ENCODE measurements around the gene TTC28.
"Not testable (repeated sequence)": the region's sequence is repeated elsewhere in the genome, so short reads cannot be mapped to it uniquely, and the experiment has no call there.

Gene TTC28

DNA sequence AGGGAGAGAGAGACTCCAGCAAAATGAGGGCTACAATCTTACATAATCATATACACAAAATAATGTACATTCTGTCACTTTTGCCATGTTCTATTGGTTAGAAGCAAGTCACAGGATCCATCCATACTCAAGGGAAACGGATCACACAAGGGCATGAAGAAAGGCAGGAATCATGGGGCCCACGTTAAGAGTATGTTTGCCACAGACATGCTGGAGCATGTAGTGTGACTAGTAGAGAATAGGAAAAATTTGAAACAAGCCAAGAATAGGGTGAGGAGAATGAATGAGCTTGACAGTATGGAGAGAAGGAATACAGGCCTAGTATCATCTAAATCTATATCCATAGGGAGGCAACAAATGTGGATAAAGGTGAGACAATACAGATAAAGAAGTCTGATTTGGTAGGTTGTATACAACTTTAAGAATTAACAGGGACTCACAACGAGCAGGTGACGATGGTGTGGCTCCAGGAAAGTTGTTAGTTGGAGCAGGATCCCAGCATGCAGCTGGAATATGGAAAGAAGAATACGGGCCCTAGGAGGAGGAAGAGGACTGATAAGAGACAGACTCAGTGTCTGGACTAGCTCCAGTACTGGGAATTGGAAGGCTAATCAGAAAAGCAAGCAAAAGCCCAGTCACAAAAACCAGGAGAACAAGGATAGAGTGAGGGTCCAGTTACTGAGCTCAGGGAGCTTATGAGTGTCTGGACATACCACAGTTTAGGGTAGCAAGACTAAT, 458.8 kb downstream of the TTC28 start:
- no peak for DNase-seq

- no peak for DNase-seq
Observed at GRCh38 chr22:28217277-28217676, 462.4 kb downstream of the TTC28 start.

GRCh38 chr22:28214750-28215149, 464.9 kb downstream of the TTC28 start:
- not testable (repeated sequence) for DNase-seq

- not testable (repeated sequence) for DNase-seq
Observed at GRCh38 chr22:28209457-28209856, 470.2 kb downstream of the TTC28 start.

DNA sequence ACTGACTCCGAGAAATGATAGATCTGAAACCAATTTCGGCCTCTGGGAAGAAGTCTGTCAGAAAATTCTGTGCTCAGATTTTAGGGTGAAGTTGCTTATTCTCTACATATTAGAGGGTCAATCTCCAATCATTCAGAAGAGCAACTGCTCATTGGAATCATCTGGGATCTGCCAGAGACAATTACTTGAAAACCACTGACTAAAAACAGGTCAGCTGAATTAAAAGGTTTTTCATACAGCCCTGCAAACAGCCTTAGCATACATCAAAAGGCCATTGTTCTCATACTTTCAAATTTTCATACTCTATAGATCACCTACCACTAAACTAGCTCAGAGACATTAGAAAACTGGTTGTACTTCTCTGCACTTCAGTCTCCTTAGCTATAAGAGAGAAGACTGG, 470.9 kb downstream of the TTC28 start:
- DNase-seq, result no peak

DNA sequence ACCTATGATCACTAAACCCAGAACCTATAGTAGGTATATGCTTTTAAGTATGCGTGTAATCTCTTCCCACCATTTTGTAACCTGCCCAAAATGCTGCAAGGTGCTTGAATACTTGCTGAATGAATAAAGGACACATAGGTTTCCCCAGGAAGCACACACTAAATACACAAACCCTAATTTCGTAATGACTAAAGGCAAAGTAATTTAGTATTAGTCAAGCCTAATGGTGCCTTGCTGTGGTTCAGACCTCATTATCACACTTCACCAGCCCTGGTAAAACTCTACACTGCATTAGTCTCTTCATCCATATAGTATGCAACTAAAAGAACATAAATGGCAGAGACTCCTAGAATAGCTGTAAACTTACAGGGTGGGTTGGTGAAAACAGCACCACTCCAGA, 471.6 kb downstream of the TTC28 start:
- no peak for DNase-seq

DNA sequence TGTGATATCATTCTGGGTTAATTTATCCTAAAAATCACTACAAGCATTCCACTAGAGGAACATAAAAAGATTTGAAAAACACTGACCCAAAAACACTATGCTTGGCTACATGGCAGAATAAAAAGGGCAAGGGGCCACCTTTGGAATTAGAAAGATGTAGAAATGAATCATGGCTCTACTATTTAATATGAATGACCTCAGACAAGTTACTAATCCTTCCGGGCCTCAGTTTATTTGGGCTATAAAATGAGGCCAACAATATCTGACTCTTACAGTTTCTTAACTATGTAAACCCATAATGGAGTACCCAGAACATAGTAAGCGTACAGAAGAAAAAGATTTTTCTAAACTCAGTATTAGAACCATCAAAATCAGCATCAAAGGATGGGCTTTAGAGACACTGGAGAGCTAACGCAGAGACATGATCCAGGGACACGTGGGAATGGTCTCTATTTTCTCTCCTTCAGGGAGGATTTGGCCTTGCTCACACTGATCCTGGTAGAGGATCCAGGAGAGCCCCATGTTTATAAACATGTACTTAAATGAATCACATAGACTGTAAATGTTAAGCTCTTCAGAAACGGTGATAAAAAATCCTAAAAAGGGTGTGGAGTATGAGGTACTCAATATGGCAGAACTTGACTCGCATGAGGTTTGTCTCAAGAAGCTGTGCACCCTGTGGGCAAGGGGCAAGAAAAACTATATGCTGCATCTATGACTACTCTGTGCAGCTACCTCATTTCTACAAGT, 472.2 kb downstream of the TTC28 start:
- no peak for DNase-seq

DNA sequence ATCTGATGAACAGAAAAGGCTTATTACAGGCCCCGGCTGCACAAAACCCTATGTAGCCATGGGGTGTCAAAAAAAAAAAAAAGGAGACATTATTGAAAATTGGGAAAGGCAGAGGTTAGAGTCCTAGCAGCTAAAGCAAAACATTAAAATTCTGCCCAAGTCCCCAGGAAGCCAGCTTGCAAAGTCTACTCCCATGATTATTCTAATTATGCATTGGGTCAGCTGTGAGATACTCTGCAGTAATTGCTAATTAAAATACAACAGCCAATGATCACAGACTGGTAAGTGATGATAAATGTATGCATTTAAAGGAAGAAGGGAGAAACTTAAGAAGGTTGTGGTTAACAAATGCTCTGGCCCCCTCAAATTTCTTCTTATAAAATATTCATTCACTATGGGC, 473.7 kb downstream of the TTC28 start:
- DNase-seq, result no peak

- DNase-seq, result no peak
Observed at GRCh38 chr22:28204382-28204781, 475.3 kb downstream of the TTC28 start.

- DNase-seq, result no peak
Observed at GRCh38 chr22:28203286-28203685, 476.4 kb downstream of the TTC28 start.

- no peak for DNase-seq
Observed at GRCh38 chr22:28198692-28199091, 480.9 kb downstream of the TTC28 start.

GRCh38 chr22:28191571-28191970, 488.1 kb downstream of the TTC28 start:
- not testable (repeated sequence) for DNase-seq

GRCh38 chr22:28188178-28188879, 491.3 kb downstream of the TTC28 start:
- DNase-seq, result no peak

DNA sequence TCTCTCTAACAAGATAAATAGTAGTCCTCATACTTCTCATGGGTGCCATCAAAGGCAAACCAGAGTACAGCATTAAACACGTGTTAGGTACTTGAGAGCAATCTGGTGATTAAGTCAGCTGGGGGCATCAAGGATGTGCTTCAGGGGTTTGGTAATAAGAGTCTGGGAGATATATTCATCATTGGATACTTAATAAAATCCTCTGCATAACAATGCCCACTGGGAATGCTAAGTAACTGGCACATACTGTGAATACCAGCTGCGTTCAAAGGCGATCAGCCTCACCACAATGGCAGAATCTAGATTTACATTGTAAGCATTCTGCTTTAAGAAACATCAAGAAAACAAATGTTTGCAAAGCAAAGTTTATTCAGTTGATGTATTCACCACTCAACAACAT, 492.0 kb downstream of the TTC28 start:
- no peak for DNase-seq

DNA sequence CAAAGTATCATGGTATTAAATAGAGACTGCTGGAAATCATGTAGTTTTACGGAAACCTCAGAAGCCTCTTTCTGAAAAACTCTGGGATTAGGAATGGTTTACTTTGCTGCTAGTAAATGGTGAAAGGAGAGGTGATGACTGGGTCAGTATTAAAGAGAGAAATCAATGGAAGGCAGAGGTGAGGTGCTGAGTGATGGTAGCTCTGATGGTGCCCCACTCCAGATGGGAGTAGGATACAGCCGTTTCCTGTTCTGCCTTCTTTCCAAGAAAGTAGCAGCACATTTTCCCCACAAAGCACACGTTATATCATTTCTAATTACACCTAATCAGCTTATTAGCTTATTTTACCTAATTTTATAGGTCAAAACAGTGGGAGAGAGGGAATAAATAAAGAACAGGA, 493.0 kb downstream of the TTC28 start:
- DNase-seq, result no peak

DNA sequence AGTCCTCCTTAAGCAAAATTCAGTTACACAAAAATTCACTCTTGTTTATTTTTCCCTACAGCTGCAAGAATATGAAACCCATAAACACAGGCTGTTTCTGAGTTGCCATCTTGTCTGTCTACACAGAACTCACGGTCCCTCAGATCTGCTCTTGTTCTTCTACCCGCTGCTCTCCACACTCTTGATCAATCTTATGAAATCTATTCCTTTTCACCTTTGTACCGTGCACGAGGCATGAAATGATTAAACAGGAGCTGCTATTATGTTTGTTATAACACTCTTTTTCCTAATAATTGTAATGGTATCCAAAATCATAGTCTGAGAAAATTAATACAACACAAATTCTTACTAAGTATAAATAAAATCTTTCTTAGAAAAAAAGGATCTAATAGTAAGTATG, 494.5 kb downstream of the TTC28 start:
- no peak for DNase-seq

DNA sequence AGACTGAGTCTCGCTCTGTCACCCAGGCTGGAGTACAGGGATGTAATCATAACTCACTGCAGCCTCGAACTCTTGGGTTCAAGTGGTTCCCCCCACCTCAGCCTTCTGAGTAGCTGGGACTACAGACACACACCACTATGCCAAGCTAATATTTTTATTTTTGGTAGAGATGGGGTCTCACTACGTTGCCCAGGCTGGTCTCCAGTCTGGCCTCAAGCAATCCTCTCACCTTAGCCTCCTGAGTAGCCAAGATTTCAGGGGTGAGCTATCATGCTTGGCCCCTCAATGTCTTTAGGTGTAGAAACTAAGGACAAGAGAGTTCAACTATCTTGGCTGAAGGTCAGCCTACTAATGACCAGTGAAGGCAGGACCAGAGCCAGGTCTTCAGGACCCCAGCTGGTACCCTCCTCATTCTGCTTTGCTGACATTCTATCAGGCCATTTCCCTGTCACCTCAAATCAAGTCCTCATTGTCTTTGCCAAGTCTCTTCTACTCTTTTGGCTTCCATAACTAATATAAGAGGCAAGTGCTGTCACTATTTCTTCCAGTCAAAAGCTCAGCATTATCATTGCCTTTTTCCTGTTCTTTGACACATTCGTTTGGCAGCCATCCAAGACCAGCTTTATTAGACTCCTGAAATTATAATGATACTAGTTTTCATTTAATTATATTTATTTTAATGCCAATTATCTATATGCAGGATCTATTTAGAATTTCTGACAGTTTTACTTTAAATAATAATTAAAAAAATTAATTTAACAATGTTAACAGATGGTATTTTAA, 496.4 kb downstream of the TTC28 start:
- no peak for DNase-seq

- DNase-seq, result no peak
Observed at GRCh38 chr22:28180804-28181731, 498.6 kb downstream of the TTC28 start.

- no peak for DNase-seq
Observed at GRCh38 chr22:28179392-28179791, 500.2 kb downstream of the TTC28 start.

DNA sequence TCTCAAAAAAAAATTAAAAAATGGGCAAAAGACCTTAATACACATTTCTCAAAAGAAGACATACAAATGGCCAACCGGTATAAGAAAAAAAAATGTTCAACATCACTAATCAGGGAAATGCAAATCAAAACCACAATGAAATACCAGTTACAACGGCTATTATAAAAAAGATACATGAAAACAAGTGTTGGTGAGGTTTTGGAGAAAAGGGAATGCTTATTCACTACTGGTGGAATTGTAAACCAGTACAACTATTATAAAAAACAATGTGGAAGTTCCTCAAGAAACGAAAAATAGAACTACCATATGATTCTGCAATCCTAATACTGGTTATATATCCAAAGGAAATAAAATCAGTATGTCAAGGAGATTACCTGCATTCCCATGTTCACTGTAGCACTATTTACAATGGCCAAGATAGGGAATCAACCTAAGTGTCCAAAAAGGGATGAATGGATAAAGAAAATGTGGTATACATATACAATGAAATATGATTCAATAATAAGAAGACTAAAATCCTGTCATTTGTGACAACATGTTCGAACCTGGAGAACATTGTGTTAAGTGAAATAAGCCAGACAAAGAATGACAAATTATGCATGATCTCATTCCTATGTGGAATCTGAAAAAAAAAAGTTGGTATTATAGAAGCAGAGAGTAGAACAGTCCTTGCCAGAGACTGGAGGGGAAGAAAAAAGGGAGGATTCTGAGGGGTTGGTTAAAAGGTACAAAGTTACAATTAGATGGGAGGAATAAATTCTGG, 503.7 kb downstream of the TTC28 start:
- DNase-seq, result no peak

DNA sequence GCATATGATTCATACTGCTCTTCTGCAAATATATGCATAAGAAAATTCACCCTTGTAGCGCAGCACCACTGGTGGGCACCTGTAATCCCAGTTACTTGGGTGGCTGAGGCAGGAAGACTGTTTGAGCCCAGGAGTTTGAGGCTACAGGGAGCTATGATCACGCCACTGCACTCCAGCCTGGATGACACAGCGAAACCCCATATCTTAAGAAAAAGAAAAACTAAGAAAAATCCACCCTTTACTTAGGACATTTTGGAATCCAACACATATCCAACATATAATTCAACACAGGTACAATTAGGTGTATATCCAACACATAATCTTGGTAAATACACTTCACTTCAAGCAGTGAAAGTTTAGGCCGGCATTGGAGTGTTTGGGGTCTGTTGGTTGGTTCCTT, 505.1 kb downstream of the TTC28 start:
- DNase-seq, result no peak

All from DMS79 treated with DMSO at 0.1 percent for 48 hours (cell line).